H9 (cell line): ENCODE measurements around the gene FHIT. TPM values are rescaled to one million over a fixed set of nuclear protein-coding genes. Genes with fewer than 3 reads are reported as not detected.

Source experiments
- DNase-seq: peaks from one replicate; pipeline ENCODE4 v3.0.0-alpha.2; 2017
- H2AFZ ChIP-seq: one replicate; pipeline ENCODE4 v1.6.1; 2013; ENCODE audit warnings: mild to moderate bottlenecking, low read length, control low read depth, moderate library complexity
- H2AK5ac ChIP-seq: 2 replicates; pipeline ENCODE4 v1.6.1; 2013; ENCODE audit warnings: low read length, control low read depth, mixed read lengths; ENCODE audit not compliant: insufficient read length
- H2BK120ac ChIP-seq: one replicate; pipeline ENCODE4 v1.6.1; 2013; ENCODE audit warnings: low read depth, mild to moderate bottlenecking, low read length, control low read depth, inconsistent platforms; ENCODE audit not compliant: poor library complexity, severe bottlenecking
- H2BK12ac ChIP-seq: 2 replicates; pipeline ENCODE4 v1.6.1; 2013; ENCODE audit warnings: low read length, control low read depth, mixed read lengths, low read depth; ENCODE audit not compliant: insufficient read length
- H2BK15ac ChIP-seq: 2 replicates; pipeline ENCODE4 v1.6.1; 2013; ENCODE audit warnings: low read depth, low read length, control low read depth
- H2BK20ac ChIP-seq: one replicate; pipeline ENCODE4 v1.6.1; 2013; ENCODE audit warnings: low read depth, mild to moderate bottlenecking, low read length, control low read depth, inconsistent platforms; ENCODE audit not compliant: poor library complexity, severe bottlenecking
- H2BK5ac ChIP-seq: 2 replicates; pipeline ENCODE4 v1.6.1; 2013; ENCODE audit warnings: low read length, control low read depth, mixed read lengths; ENCODE audit not compliant: insufficient read length
- H3K14ac ChIP-seq: 2 replicates; pipeline ENCODE4 v1.6.1; 2013; ENCODE audit warnings: low read length, control low read depth; ENCODE audit not compliant: insufficient read depth
- H3K18ac ChIP-seq: 2 replicates; pipeline ENCODE4 v1.6.1; 2013; ENCODE audit warnings: low read depth, mild to moderate bottlenecking, mixed read lengths, low read length, control low read depth; ENCODE audit not compliant: insufficient read length
- H3K23ac ChIP-seq: 2 replicates; pipeline ENCODE4 v1.6.1; 2013; ENCODE audit warnings: low read length, control low read depth, mixed read lengths, low read depth; ENCODE audit not compliant: insufficient read length
- H3K23me2 ChIP-seq: 2 replicates; pipeline ENCODE4 v1.6.1; 2013; ENCODE audit warnings: low read depth, mild to moderate bottlenecking, mixed read lengths, low read length, control low read depth; ENCODE audit not compliant: insufficient read length, poor library complexity, severe bottlenecking
- H3K27ac ChIP-seq: 2 replicates; pipeline ENCODE4 v1.5.1; 2013; ENCODE audit warnings: low read length, control low read depth, mixed read lengths, low read depth; ENCODE audit not compliant: insufficient read length
- H3K27me3 ChIP-seq: 2 replicates; pipeline ENCODE4 v1.6.1; 2013; ENCODE audit warnings: low read length, control low read depth, inconsistent platforms; ENCODE audit not compliant: insufficient read depth
- H3K4ac ChIP-seq: 2 replicates; pipeline ENCODE4 v1.6.1; 2013; ENCODE audit warnings: low read depth, mild to moderate bottlenecking, control low read depth, inconsistent platforms, low read length, moderate library complexity
- H3K4me1 ChIP-seq: 2 replicates; pipeline ENCODE4 v1.6.1; 2013; ENCODE audit warnings: low read length, control low read depth, inconsistent platforms; ENCODE audit not compliant: insufficient read depth
- H3K4me2 ChIP-seq: 2 replicates; pipeline ENCODE4 v1.6.1; 2013; ENCODE audit warnings: low read length, control low read depth, mixed read lengths; ENCODE audit not compliant: insufficient read length, insufficient read depth
- H3K56ac ChIP-seq: 2 replicates; pipeline ENCODE4 v1.6.1; 2013; ENCODE audit warnings: low read depth, mild to moderate bottlenecking, mixed read lengths, low read length, control low read depth; ENCODE audit not compliant: insufficient read length
- H3K79me1 ChIP-seq: 2 replicates; pipeline ENCODE4 v1.6.1; 2013; ENCODE audit warnings: low read depth, mild to moderate bottlenecking, moderate library complexity, low read length, control low read depth, inconsistent platforms; ENCODE audit not compliant: insufficient read depth, poor library complexity, severe bottlenecking
- H3K79me2 ChIP-seq: 2 replicates; pipeline ENCODE4 v1.6.1; 2013; ENCODE audit warnings: low read length, control low read depth, inconsistent platforms; ENCODE audit not compliant: insufficient read depth
- H3K9ac ChIP-seq: 2 replicates; pipeline ENCODE4 v1.6.1; 2013; ENCODE audit warnings: low read length, control low read depth, mixed read lengths; ENCODE audit not compliant: insufficient read length; ENCODE audit errors: extremely low read depth
- H3K9me3 ChIP-seq: one replicate; pipeline ENCODE4 v1.6.1; 2013; ENCODE audit warnings: low read depth, low read length, inconsistent platforms; ENCODE audit not compliant: control insufficient read depth
- H3T11ph ChIP-seq: one replicate; pipeline ENCODE4 v1.6.1; 2013; ENCODE audit warnings: mild to moderate bottlenecking, low read length, control low read depth, inconsistent platforms
- H4K20me1 ChIP-seq: one replicate; pipeline ENCODE4 v1.6.1; 2013; ENCODE audit not compliant: control insufficient read depth, insufficient read length, insufficient read depth
- H4K5ac ChIP-seq: 2 replicates; pipeline ENCODE4 v1.6.1; 2013; ENCODE audit warnings: low read depth, mild to moderate bottlenecking, mixed read lengths, low read length, control low read depth; ENCODE audit not compliant: insufficient read length
- H4K8ac ChIP-seq: replicated peaks from 2 replicates; pipeline ENCODE4 v1.6.1; 2013; ENCODE audit warnings: low read length, control low read depth, mixed read lengths, low read depth; ENCODE audit not compliant: insufficient read length
- H4K91ac ChIP-seq: 2 replicates; pipeline ENCODE4 v1.6.1; 2013; ENCODE audit warnings: low read depth, mild to moderate bottlenecking, moderate library complexity, mixed read lengths, low read length, control low read depth; ENCODE audit not compliant: insufficient read length
- H3K27ac Mint-ChIP-seq, 3 experiments: 2 replicates in 2 of 3; 3 replicates in 1 of 3; pipeline ENCODE4 v1.8.0; 2020 to 2021; ENCODE audit warnings: mixed read lengths in 3 of 3, mild to moderate bottlenecking in 1 of 3, moderate library complexity in 1 of 3
- H3K27me3 Mint-ChIP-seq: 2 replicates; pipeline ENCODE4 v1.8.0; 2021; ENCODE audit warnings: low read depth, mild to moderate bottlenecking, moderate library complexity, mixed read lengths
- H3K36me3 Mint-ChIP-seq, 3 experiments: 2 replicates in 2 of 3; 3 replicates in 1 of 3; pipeline ENCODE4 v1.8.0; 2020 to 2021; ENCODE audit warnings: low read depth in 3 of 3, mixed read lengths in 3 of 3; ENCODE audit not compliant: insufficient read depth in 1 of 3
- H3K4me1 Mint-ChIP-seq, 2 experiments: 2 replicates each; pipeline ENCODE4 v1.8.0; 2020; ENCODE audit warnings: mixed read lengths in 2 of 2
- H3K4me3 Mint-ChIP-seq, 2 experiments: 2 replicates in 1 of 2; 3 replicates in 1 of 2; pipeline ENCODE4 v1.8.0; 2020 to 2021; ENCODE audit warnings: mild to moderate bottlenecking in 2 of 2, mixed read lengths in 2 of 2, moderate library complexity in 1 of 2
- H3K9me3 Mint-ChIP-seq, 2 experiments: 2 replicates in 1 of 2; 3 replicates in 1 of 2; pipeline ENCODE4 v1.8.0; 2020; ENCODE audit warnings: mild to moderate bottlenecking in 2 of 2, mixed read lengths in 2 of 2, moderate library complexity in 1 of 2
- CTCF ChIP-seq: fragments of 200-600 bp; sonication (generic); conservative IDR thresholded peaks from 3 replicates; pipeline ENCODE4 v1.8.0; 2021; ENCODE audit warnings: antibody characterized with exemption, mild to moderate bottlenecking
- total RNA-seq: library from RNA; stranded (reverse); gene quantifications from 2 replicates; pipeline ENCODE4 v1.2.1, GENCODE V29; 2021

FHIT gene
- total RNA-seq, 1 experiment from 2014 or later, result 3.0 TPM

DNA sequence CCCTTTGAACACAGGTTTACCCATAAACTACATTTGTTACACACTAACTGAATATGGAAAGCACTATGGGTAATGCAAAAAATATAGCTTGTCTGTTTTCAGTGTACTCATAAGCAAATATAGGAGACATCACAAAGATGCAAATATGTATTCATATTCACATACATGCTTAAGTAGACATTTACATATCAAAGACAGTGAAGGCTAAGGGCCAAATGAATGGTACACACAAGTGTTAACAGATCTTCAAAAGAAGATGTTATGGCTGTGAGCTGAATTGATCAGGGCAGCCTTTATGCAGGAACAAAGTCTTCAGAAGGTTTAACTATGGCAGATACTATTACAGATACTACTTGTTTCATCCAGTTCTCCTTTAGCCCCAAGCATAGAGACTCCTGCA lies 384.1 kb downstream of the FHIT start:
- H2AFZ ChIP-seq, result no peak overlapping the region
- H3K27me3 ChIP-seq, result no peaks in the 10 kb centered on the region
- DNase-seq, result no peak
- H3K9ac ChIP-seq, result no peak overlapping the region
- H3K79me1 ChIP-seq, result no peaks in the 10 kb centered on the region
- H3K56ac ChIP-seq, result no peak overlapping the region
- no peak overlapping the region for H4K5ac ChIP-seq
- H3K23ac ChIP-seq, result no peak overlapping the region
- H3K9me3 Mint-ChIP-seq, result peaks cover 0 to 5% of the 10 kb centered on the region in 2 experiments; a peak in 2 of 5 replicates
- H4K8ac ChIP-seq, result no peak overlapping the region
- no peak overlapping the region for H3K4ac ChIP-seq
- no peak overlapping the region for H2BK5ac ChIP-seq
- H3K27ac Mint-ChIP-seq, result no peak overlapping the region
- H3K79me2 ChIP-seq, result no peaks in the 10 kb centered on the region
- H4K20me1 ChIP-seq, result no peaks in the 10 kb centered on the region
- no peak overlapping the region for H3K4me3 Mint-ChIP-seq
- no peak for TF ChIP-seq CTCF
- H3K4me2 ChIP-seq, result no peak overlapping the region
- no peak overlapping the region for H3K14ac ChIP-seq
- no peak overlapping the region for H3K27ac ChIP-seq
- H3K4me1 ChIP-seq, result no peaks in the 10 kb centered on the region
- no peak overlapping the region for H3T11ph ChIP-seq
- H2AK5ac ChIP-seq, result no peak overlapping the region
- H3K18ac ChIP-seq, result no peak overlapping the region
- H2BK20ac ChIP-seq, result no peak overlapping the region
- peaks cover 0 to 20% (median 0%) of the 10 kb centered on the region in 3 experiments; a peak in 3 of 7 replicates for H3K36me3 Mint-ChIP-seq
- H3K23me2 ChIP-seq, result no peaks in the 10 kb centered on the region
- no peak overlapping the region for H2BK15ac ChIP-seq
- H3K9me3 ChIP-seq, result no peaks in the 10 kb centered on the region
- H3K27me3 Mint-ChIP-seq, result no peaks in the 10 kb centered on the region
- no peak overlapping the region for H2BK12ac ChIP-seq
- H2BK120ac ChIP-seq, result no peak overlapping the region
- no peak overlapping the region for H4K91ac ChIP-seq
- H3K4me1 Mint-ChIP-seq, result peaks cover 0 to 3% of the 10 kb centered on the region in 2 experiments; a peak in 2 of 4 replicates
